ENCODE data around the gene C1D. TPM values are rescaled to one million over a fixed set of nuclear protein-coding genes. Genes with fewer than 3 reads are reported as not detected.
"Not testable (repeated sequence)": the region's sequence is repeated elsewhere in the genome, so short reads cannot be mapped to it uniquely, and the experiment has no call there.

Gene C1D
- total RNA-seq, 1 donor from 2014 or later = 15.1 TPM

DNA sequence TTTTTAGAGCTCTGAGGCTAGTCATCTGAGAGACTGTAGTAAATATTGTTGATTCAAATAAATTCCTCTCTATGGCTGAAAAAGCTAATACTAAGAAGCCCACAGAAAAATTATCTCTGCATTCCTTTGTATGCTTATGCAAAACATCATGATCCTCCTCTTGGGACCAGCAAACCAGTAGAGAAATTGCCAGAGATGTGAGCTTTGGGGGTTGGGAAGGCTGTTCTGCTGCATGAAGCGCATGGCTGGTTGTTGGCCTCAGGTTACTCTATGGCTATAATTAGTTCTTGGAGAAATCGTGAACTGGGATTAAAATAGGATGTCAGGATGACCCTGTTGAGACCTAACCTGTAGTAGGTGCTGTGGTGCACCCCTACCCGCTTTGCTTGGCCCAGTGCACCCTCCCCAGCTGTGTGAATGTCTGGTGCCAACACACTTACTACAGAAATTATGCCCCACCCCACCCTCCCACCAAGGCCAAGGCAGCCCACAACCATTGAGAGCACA, 35.5 kb upstream of the C1D start:
- Histone ChIP-seq H3K9me3 (ENCODE audit: control insufficient read depth in 3 of 3, low read length in 3 of 3) (no peaks in the 10 kb centered on the region), H3K4me1 (ENCODE audit: control insufficient read depth in 3 of 3, insufficient read depth in 3 of 3, low read length in 3 of 3) (peaks cover 0 to 11% (median 3%) of the 10 kb centered on the region in 3 donors), H3K27me3 (ENCODE audit: control insufficient read depth in 3 of 3, insufficient read depth in 3 of 3, low read length in 3 of 3) (no peaks in the 10 kb centered on the region), H3K36me3 (ENCODE audit: control insufficient read depth in 3 of 3, insufficient read depth in 3 of 3, low read length in 3 of 3) (no peaks in the 10 kb centered on the region), H3K27ac (ENCODE audit: low read depth, low read length) (no peak overlapping the region), H3K4me3 (ENCODE audit: low read length in 3 of 3) (no peak overlapping the region), H3K9ac (ENCODE audit: low read depth in 1 of 3, low read length in 3 of 3) (no peak overlapping the region)

DNA sequence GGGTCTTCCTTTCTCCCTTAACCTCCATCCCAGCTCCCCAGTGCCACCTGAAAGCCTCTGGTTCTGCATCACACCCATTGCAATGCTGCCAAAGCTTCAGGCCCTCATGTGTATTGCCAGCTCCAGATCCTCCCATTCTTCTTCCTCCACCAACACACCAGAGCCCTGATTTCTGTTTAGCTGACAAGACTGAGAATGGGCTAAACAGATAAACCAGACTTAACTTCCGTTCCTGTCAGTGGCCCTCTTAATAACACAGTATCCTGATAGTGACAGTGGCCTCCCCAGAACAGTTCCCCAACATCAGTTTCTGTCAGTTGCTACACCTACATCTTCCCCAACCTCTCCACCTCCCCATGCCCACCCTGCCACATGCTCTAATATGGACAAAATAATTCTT, 31.3 kb upstream of the C1D start:
- H3K27ac ChIP-seq (ENCODE audit: low read depth, low read length) = no peak overlapping the region
- H3K9ac ChIP-seq (ENCODE audit: low read depth in 1 of 3, low read length in 3 of 3) = no peak overlapping the region
- no peak overlapping the region for H3K4me3 ChIP-seq (ENCODE audit: low read length in 3 of 3)
- H3K36me3 ChIP-seq (ENCODE audit: control insufficient read depth in 3 of 3, insufficient read depth in 3 of 3, low read length in 3 of 3) = no peaks in the 10 kb centered on the region
- peaks cover 0 to 3% (median 3%) of the 10 kb centered on the region in 3 donors for H3K4me1 ChIP-seq (ENCODE audit: control insufficient read depth in 3 of 3, insufficient read depth in 3 of 3, low read length in 3 of 3)
- H3K27me3 ChIP-seq (ENCODE audit: control insufficient read depth in 3 of 3, insufficient read depth in 3 of 3, low read length in 3 of 3) = no peaks in the 10 kb centered on the region
- H3K9me3 ChIP-seq (ENCODE audit: control insufficient read depth in 3 of 3, low read length in 3 of 3) = no peaks in the 10 kb centered on the region

- Histone ChIP-seq H3K9me3 (ENCODE audit: control insufficient read depth in 3 of 3, low read length in 3 of 3) (no peaks in the 10 kb centered on the region), H3K36me3 (ENCODE audit: control insufficient read depth in 3 of 3, insufficient read depth in 3 of 3, low read length in 3 of 3) (no peaks in the 10 kb centered on the region), H3K4me1 (ENCODE audit: control insufficient read depth in 3 of 3, insufficient read depth in 3 of 3, low read length in 3 of 3) (peaks cover 0 to 3% (median 3%) of the 10 kb centered on the region in 3 donors), H3K27me3 (ENCODE audit: control insufficient read depth in 3 of 3, insufficient read depth in 3 of 3, low read length in 3 of 3) (no peaks in the 10 kb centered on the region), H3K27ac (ENCODE audit: low read depth, low read length) (no peak overlapping the region), H3K9ac (ENCODE audit: low read depth in 1 of 3, low read length in 3 of 3) (no peak overlapping the region), H3K4me3 (ENCODE audit: low read length in 3 of 3) (no peak overlapping the region)
Measured at GRCh38 chr2:68093634-68094033, 30.8 kb upstream of the C1D start.

GRCh38 chr2:68091439-68092034, 28.7 kb upstream of the C1D start:
- no peaks in the 10 kb centered on the region for H3K36me3 ChIP-seq (ENCODE audit: control insufficient read depth in 3 of 3, insufficient read depth in 3 of 3, low read length in 3 of 3)
- no peaks in the 10 kb centered on the region for H3K4me1 ChIP-seq (ENCODE audit: control insufficient read depth in 3 of 3, insufficient read depth in 3 of 3, low read length in 3 of 3)
- no peaks in the 10 kb centered on the region for H3K9me3 ChIP-seq (ENCODE audit: control insufficient read depth in 3 of 3, low read length in 3 of 3)
- no peaks in the 10 kb centered on the region for H3K27me3 ChIP-seq (ENCODE audit: control insufficient read depth in 3 of 3, insufficient read depth in 3 of 3, low read length in 3 of 3)
- no peak overlapping the region for H3K27ac ChIP-seq (ENCODE audit: low read depth, low read length)
- no peak overlapping the region for H3K9ac ChIP-seq (ENCODE audit: low read depth in 1 of 3, low read length in 3 of 3)
- no peak overlapping the region for H3K4me3 ChIP-seq (ENCODE audit: low read length in 3 of 3)

GRCh38 chr2:68089961-68090360, 27.2 kb upstream of the C1D start:
- Histone ChIP-seq H3K4me1 (ENCODE audit: control insufficient read depth in 3 of 3, insufficient read depth in 3 of 3, low read length in 3 of 3) (no peaks in the 10 kb centered on the region), H3K9me3 (ENCODE audit: control insufficient read depth in 3 of 3, low read length in 3 of 3) (no peaks in the 10 kb centered on the region), H3K27me3 (ENCODE audit: control insufficient read depth in 3 of 3, insufficient read depth in 3 of 3, low read length in 3 of 3) (no peaks in the 10 kb centered on the region), H3K4me3 (ENCODE audit: low read length in 3 of 3) (no peak overlapping the region), H3K27ac (ENCODE audit: low read depth, low read length) (no peak overlapping the region), H3K9ac (ENCODE audit: low read depth in 1 of 3, low read length in 3 of 3) (no peak overlapping the region), H3K36me3 (ENCODE audit: control insufficient read depth in 3 of 3, insufficient read depth in 3 of 3, low read length in 3 of 3) (no peaks in the 10 kb centered on the region)

GRCh38 chr2:68088940-68089339, 26.1 kb upstream of the C1D start:
- Histone ChIP-seq H3K36me3 (ENCODE audit: control insufficient read depth in 3 of 3, insufficient read depth in 3 of 3, low read length in 3 of 3) (no peaks in the 10 kb centered on the region), H3K4me1 (ENCODE audit: control insufficient read depth in 3 of 3, insufficient read depth in 3 of 3, low read length in 3 of 3) (no peaks in the 10 kb centered on the region), H3K27me3 (ENCODE audit: control insufficient read depth in 3 of 3, insufficient read depth in 3 of 3, low read length in 3 of 3) (no peaks in the 10 kb centered on the region), H3K27ac (ENCODE audit: low read depth, low read length) (no peak overlapping the region), H3K9me3 (ENCODE audit: control insufficient read depth in 3 of 3, low read length in 3 of 3) (no peaks in the 10 kb centered on the region), H3K9ac (ENCODE audit: low read depth in 1 of 3, low read length in 3 of 3) (no peak overlapping the region), H3K4me3 (ENCODE audit: low read length in 3 of 3) (no peak overlapping the region)

DNA sequence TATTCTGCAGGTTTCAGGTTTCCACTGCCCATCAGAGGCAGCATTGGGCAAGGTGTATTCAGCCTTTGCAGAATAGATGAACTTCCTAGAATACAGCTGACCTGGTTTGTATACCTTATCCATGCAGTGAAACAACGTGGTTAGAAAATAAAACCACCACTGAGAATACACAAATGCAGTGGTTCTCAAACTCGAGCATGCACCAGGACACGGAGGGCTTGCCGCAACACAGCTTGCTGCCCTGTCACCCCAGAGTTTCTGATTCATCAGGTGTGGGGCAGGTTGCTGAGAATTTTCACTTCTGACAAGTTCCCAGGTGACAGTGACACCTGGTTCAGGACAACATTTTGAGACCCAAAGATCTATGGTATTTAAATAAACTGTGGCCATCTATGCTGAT, 23.4 kb upstream of the C1D start:
- Histone ChIP-seq H3K9me3 (ENCODE audit: control insufficient read depth in 3 of 3, low read length in 3 of 3) (no peaks in the 10 kb centered on the region), H3K9ac (ENCODE audit: low read depth in 1 of 3, low read length in 3 of 3) (no peak overlapping the region), H3K36me3 (ENCODE audit: control insufficient read depth in 3 of 3, insufficient read depth in 3 of 3, low read length in 3 of 3) (no peaks in the 10 kb centered on the region), H3K27me3 (ENCODE audit: control insufficient read depth in 3 of 3, insufficient read depth in 3 of 3, low read length in 3 of 3) (no peaks in the 10 kb centered on the region), H3K4me3 (ENCODE audit: low read length in 3 of 3) (no peak overlapping the region), H3K27ac (ENCODE audit: low read depth, low read length) (no peak overlapping the region), H3K4me1 (ENCODE audit: control insufficient read depth in 3 of 3, insufficient read depth in 3 of 3, low read length in 3 of 3) (no peaks in the 10 kb centered on the region)

- H3K36me3 ChIP-seq (ENCODE audit: control insufficient read depth in 3 of 3, insufficient read depth in 3 of 3, low read length in 3 of 3) = no peaks in the 10 kb centered on the region
- no peaks in the 10 kb centered on the region for H3K9me3 ChIP-seq (ENCODE audit: control insufficient read depth in 3 of 3, low read length in 3 of 3)
- no peaks in the 10 kb centered on the region for H3K4me1 ChIP-seq (ENCODE audit: control insufficient read depth in 3 of 3, insufficient read depth in 3 of 3, low read length in 3 of 3)
- H3K9ac ChIP-seq (ENCODE audit: low read depth in 1 of 3, low read length in 3 of 3) = no peak overlapping the region
- no peaks in the 10 kb centered on the region for H3K27me3 ChIP-seq (ENCODE audit: control insufficient read depth in 3 of 3, insufficient read depth in 3 of 3, low read length in 3 of 3)
- H3K27ac ChIP-seq (ENCODE audit: low read depth, low read length) = no peak overlapping the region
- no peak overlapping the region for H3K4me3 ChIP-seq (ENCODE audit: low read length in 3 of 3)
Measured at GRCh38 chr2:68083346-68083745, 20.5 kb upstream of the C1D start.

DNA sequence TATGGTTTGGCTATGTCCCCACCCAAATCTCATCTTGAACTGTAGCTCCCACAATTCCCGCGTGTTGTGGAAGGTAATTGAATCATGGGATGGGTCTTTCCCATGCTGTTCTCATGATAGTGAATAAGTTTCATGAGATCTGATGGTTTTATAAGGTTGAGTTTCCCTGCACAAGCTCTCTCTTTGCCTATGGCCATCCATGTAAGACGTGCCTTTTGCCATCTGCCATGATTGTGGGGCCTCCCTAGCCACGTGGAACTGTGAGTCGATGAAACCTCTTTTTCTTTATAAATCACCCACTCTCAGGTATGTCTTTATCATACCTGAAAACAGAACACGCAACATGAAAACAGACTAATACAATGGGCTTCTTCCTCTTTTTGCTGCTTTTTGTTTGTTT, 11.2 kb upstream of the C1D start:
- Histone ChIP-seq H3K27me3 (ENCODE audit: control insufficient read depth in 3 of 3, insufficient read depth in 3 of 3, low read length in 3 of 3) (no peaks in the 10 kb centered on the region), H3K4me3 (ENCODE audit: low read length in 3 of 3) (no peak overlapping the region), H3K9ac (ENCODE audit: low read depth in 1 of 3, low read length in 3 of 3) (no peak overlapping the region), H3K9me3 (ENCODE audit: control insufficient read depth in 3 of 3, low read length in 3 of 3) (no peaks in the 10 kb centered on the region), H3K4me1 (ENCODE audit: control insufficient read depth in 3 of 3, insufficient read depth in 3 of 3, low read length in 3 of 3) (no peaks in the 10 kb centered on the region), H3K36me3 (ENCODE audit: control insufficient read depth in 3 of 3, insufficient read depth in 3 of 3, low read length in 3 of 3) (no peaks in the 10 kb centered on the region), H3K27ac (ENCODE audit: low read depth, low read length) (no peak overlapping the region)

DNA sequence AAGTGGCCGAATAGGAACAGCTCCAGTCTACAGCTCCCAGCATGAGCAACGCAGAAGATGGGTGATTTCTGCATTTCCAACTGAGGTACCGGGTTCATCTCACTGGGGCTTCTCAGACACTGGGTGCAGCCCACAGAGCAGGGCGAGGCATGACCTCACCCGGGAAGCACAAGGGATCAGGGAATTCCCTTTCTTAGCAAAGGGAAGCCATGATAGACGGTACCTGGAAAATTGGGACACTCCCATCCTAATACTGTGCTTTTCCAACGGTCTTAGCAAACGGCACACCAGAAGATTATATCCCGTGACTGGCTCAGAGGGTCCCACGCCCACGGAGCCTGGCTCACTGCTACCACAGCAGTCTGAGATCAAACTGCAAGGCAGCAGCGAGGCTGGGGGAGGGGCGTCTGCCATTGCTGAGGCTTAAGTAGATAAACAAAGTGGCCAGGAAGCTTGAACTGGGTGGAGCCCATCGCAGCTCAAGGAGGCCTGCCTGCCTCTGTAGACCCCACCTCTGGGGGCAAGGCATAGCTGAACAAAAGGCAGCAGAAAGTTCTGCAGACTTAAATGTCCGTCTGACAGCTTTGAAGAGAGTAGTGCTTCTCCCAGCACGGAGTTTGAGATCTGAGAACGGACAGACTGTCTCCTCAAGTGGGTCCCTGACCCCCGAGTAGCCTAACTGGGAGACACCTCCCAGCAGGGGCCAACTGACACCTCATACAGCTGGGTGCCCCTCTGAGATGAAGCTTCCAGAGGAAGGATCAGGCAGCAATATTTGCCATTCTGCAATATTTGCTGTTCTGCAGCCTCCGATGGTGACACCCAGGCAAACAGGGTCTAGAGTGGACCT, 1.2 kb upstream of the C1D start:
- H3K27me3 ChIP-seq (ENCODE audit: control insufficient read depth in 3 of 3, insufficient read depth in 3 of 3, low read length in 3 of 3); H3K9me3 ChIP-seq (ENCODE audit: control insufficient read depth in 3 of 3, low read length in 3 of 3); H3K27ac ChIP-seq (ENCODE audit: low read depth, low read length); H3K4me3 ChIP-seq (ENCODE audit: low read length in 3 of 3); H3K36me3 ChIP-seq (ENCODE audit: control insufficient read depth in 3 of 3, insufficient read depth in 3 of 3, low read length in 3 of 3); H3K9ac ChIP-seq (ENCODE audit: low read depth in 1 of 3, low read length in 3 of 3): not testable (repeated sequence)
- H3K4me1 ChIP-seq (ENCODE audit: control insufficient read depth in 3 of 3, insufficient read depth in 3 of 3, low read length in 3 of 3) = peaks cover 14 to 25% (median 14%) of the 10 kb centered on the region in 3 donors
